ENCODE data around the gene EPS8. TPM values are rescaled to one million over a fixed set of nuclear protein-coding genes. Genes with fewer than 3 reads are reported as not detected.

EPS8 gene
- total RNA-seq, 4 donors from 2014 or later: 93.7 to 173 (median 109) TPM

- no peak overlapping the region for H3K27ac ChIP-seq
- no peak for TF ChIP-seq CTCF (IDR thresholded peaks at IDR 0.05)
- TF ChIP-seq POLR2A (IDR thresholded peaks at IDR 0.05): no peak
- intact Hi-C loops (cut with DNase I; ENCODE audit: low total_unique reads): no loop called here
These were observed 183.2 kb downstream of the EPS8 start for GRCh38 chr12:15605881-15606590.

GRCh38 chr12:15603474-15604085 lies 185.6 kb downstream of the EPS8 start:
- DNase-seq: no peak
- intact Hi-C loops (cut with DNase I; ENCODE audit: low total_unique reads): no loop called here
- H3K4me1 ChIP-seq: peaks cover 0 to 9% of the 10 kb centered on the region in 2 donors
- H3K4me3 ChIP-seq: no peak overlapping the region
- no peaks in the 10 kb centered on the region for H3K36me3 ChIP-seq
- H3K9me3 ChIP-seq: no peaks in the 10 kb centered on the region
- H3K27me3 ChIP-seq: no peaks in the 10 kb centered on the region
- no peak overlapping the region for H3K27ac ChIP-seq
- no peak for TF ChIP-seq POLR2A (IDR thresholded peaks at IDR 0.05)
- no peak for TF ChIP-seq CTCF (IDR thresholded peaks at IDR 0.05)

More at GRCh38 chr12:15605881-15606590, 183.2 kb downstream of the EPS8 start:
- H3K4me1 ChIP-seq: no peaks in the 10 kb centered on the region
- no peak overlapping the region for H3K4me3 ChIP-seq
- no peak for DNase-seq
- no peaks in the 10 kb centered on the region for H3K36me3 ChIP-seq
- no peaks in the 10 kb centered on the region for H3K27me3 ChIP-seq
- H3K9me3 ChIP-seq: no peaks in the 10 kb centered on the region

- intact Hi-C loops (cut with DNase I; ENCODE audit: low total_unique reads): no loop called here
- no peak overlapping the region for H3K27ac ChIP-seq
- H3K27me3 ChIP-seq: no peaks in the 10 kb centered on the region
- H3K9me3 ChIP-seq: no peaks in the 10 kb centered on the region
- H3K4me3 ChIP-seq: no peak overlapping the region
- H3K4me1 ChIP-seq: peaks cover 0 to 9% of the 10 kb centered on the region in 2 donors
- TF ChIP-seq POLR2A (IDR thresholded peaks at IDR 0.05): no peak
- TF ChIP-seq CTCF (IDR thresholded peaks at IDR 0.05): no peak
- no peak for DNase-seq
- no peaks in the 10 kb centered on the region for H3K36me3 ChIP-seq
These were observed 187.0 kb downstream of the EPS8 start for GRCh38 chr12:15602051-15602672.

GRCh38 chr12:15601210-15601800 lies 187.9 kb downstream of the EPS8 start:
- Histone ChIP-seq H3K27ac (no peak overlapping the region), H3K36me3 (no peaks in the 10 kb centered on the region), H3K4me1 (peaks cover 0 to 9% of the 10 kb centered on the region in 2 donors), H3K27me3 (no peaks in the 10 kb centered on the region), H3K4me3 (no peak overlapping the region), H3K9me3 (no peaks in the 10 kb centered on the region)
- intact Hi-C loops (cut with DNase I; ENCODE audit: low total_unique reads): no loop called here
- TF ChIP-seq POLR2A (IDR thresholded peaks at IDR 0.05) (no peak), CTCF (IDR thresholded peaks at IDR 0.05) (no peak)
- DNase-seq: no peak
